Naive thymus-derived CD8-positive, alpha-beta T cell (primary cell): ENCODE measurements around the gene IGSF9. TPM values are rescaled to one million over a fixed set of nuclear protein-coding genes. Genes with fewer than 3 reads are reported as not detected.
A peak's percentile ranks its signal among the peaks of the same experiment; 100 is the strongest.

Experiments
- ATAC-seq, 2 donors: fragments of 150-1000 bp; cut with Tn5 transposase in 1 of 2; sonication (Bioruptor Pico), chemical (Tn5 transposase) in 1 of 2; 1 replicate in 1 of 2; 2 replicates in 1 of 2; pipeline ENCODE4 v1.10.0; 2021; ENCODE audit warnings: mild to moderate bottlenecking in 2 of 2, moderate library complexity in 2 of 2
- POLR2A ChIA-PET: fragments of 350-600 bp; sonication (Branson Sonifier 250); formaldehyde crosslinking; loops from one replicate; lab custom pipeline; 2021; ENCODE audit warnings: antibody characterized with exemption; lab: Charles Lee
- DNase-seq, 10 donors: peaks; one replicate each; pipeline versions ENCODE4 v3.0.0 to v3.0.0-alpha.2; 2020 to 2022
- H3K27ac Mint-ChIP-seq, 10 donors: one replicate each; pipeline ENCODE4 v1.8.0; 2020 to 2022; ENCODE audit warnings: mild to moderate bottlenecking in 10 of 10, mixed read lengths in 10 of 10, moderate library complexity in 4 of 10, inconsistent platforms in 1 of 10
- H3K27me3 Mint-ChIP-seq, 5 donors: one replicate each; pipeline ENCODE4 v1.8.0; 2021 to 2022; ENCODE audit warnings: mixed read lengths in 5 of 5
- H3K36me3 Mint-ChIP-seq, 3 donors: one replicate each; pipeline ENCODE4 v1.8.0; 2020 to 2022; ENCODE audit warnings: mixed read lengths in 3 of 3, mild to moderate bottlenecking in 2 of 3, inconsistent platforms in 1 of 3
- H3K4me1 Mint-ChIP-seq, 4 donors: one replicate each; pipeline ENCODE4 v1.8.0; 2021 to 2022; ENCODE audit warnings: mixed read lengths in 4 of 4
- H3K4me3 Mint-ChIP-seq, 10 donors: one replicate each; pipeline ENCODE4 v1.8.0; 2020 to 2022; ENCODE audit warnings: mild to moderate bottlenecking in 10 of 10, mixed read lengths in 10 of 10, moderate library complexity in 6 of 10, inconsistent platforms in 1 of 10
- H3K9me3 Mint-ChIP-seq, 9 donors: one replicate each; pipeline ENCODE4 v1.8.0; 2020 to 2022; ENCODE audit warnings: mixed read lengths in 9 of 9, mild to moderate bottlenecking in 3 of 9, inconsistent platforms in 1 of 9, moderate library complexity in 1 of 9
- polyA plus RNA-seq, 3 donors: library from polyadenylated mRNA; unstranded; fragments of 300-500 nt; fragmentation: Illumina TruSeq; gene quantifications; one replicate each; pipeline ENCODE4 v1.2.3, GENCODE V29; 2021
- total RNA-seq, 8 experiments: library from RNA in 2 of 8; stranded (reverse) in 2 of 8; gene quantifications; one replicate each; pipeline ENCODE4 v1.2.3 and lab custom pipeline; 2021 to 2026

Gene IGSF9
- total RNA-seq (under 1 TPM; 0.16 to 0.21 TPM), polyA plus RNA-seq (not detected), total RNA-seq (lab: John Stamatoyannopoulos, UW) (0.09 to 2.0 (median 0.15) reads per million in 6 experiments)

GRCh38 chr1:159945483-159946241 lies at the start of gene IGSF9:
Gene IGSF9 (minus strand): TSS chr1:159945613. CDS start chr1:159943454, 2,159 bp downstream.
- Mint-ChIP-seq H3K9me3 (no peaks in the 10 kb centered on the region), H3K27me3 (peaks cover 16 to 54% (median 25%) of the 10 kb centered on the region in 5 donors), H3K27ac (peak within 1 kb of the TSS in 5 of 10 donors; percentile 20 to 85 (median 71)), H3K4me3 (peak within 1 kb of the TSS; percentile 63 to 88 (median 75)), H3K4me1 (peaks cover 8 to 15% (median 11%) of the 10 kb centered on the region in 4 donors), H3K36me3 (no peaks in the 10 kb centered on the region)
- ATAC-seq (peak; percentile 98 to 99), DNase-seq (peak; percentile 73 to 94 (median 88))
- POLR2A ChIA-PET: interaction anchor here (2.1 kb wide), 1 partner anchor 21 kb away, joined by 13 read pairs; the partner anchor contains the start of gene TAGLN2

GRCh38 chr1:159994896-159995295 lies 49.5 kb upstream of the IGSF9 start:
- no peak overlapping the region for H3K27ac Mint-ChIP-seq
- no peaks in the 10 kb centered on the region for H3K9me3 Mint-ChIP-seq
- no peak overlapping the region for H3K4me3 Mint-ChIP-seq
- H3K27me3 Mint-ChIP-seq: peaks cover 0 to 12% (median 5%) of the 10 kb centered on the region in 5 donors
- H3K4me1 Mint-ChIP-seq: peaks cover 3 to 6% (median 5%) of the 10 kb centered on the region in 4 donors
- ATAC-seq (no peak), DNase-seq (no peak)
- POLR2A ChIA-PET: no interaction called here
- no peaks in the 10 kb centered on the region for H3K36me3 Mint-ChIP-seq

GRCh38 chr1:159993911-159994310 lies 48.5 kb upstream of the IGSF9 start:
- Mint-ChIP-seq H3K4me3 (no peak overlapping the region), H3K27ac (no peak overlapping the region), H3K36me3 (no peaks in the 10 kb centered on the region), H3K9me3 (no peaks in the 10 kb centered on the region), H3K27me3 (peaks cover 0 to 16% (median 5%) of the 10 kb centered on the region in 5 donors), H3K4me1 (peaks cover 3 to 6% (median 5%) of the 10 kb centered on the region in 4 donors)
- DNase-seq (no peak), ATAC-seq (no peak)
- POLR2A ChIA-PET: interaction anchor here (0.7 kb wide), 1 partner anchor 400 kb away, joined by 5 read pairs; no protein-coding TSS in a partner anchor

DNA sequence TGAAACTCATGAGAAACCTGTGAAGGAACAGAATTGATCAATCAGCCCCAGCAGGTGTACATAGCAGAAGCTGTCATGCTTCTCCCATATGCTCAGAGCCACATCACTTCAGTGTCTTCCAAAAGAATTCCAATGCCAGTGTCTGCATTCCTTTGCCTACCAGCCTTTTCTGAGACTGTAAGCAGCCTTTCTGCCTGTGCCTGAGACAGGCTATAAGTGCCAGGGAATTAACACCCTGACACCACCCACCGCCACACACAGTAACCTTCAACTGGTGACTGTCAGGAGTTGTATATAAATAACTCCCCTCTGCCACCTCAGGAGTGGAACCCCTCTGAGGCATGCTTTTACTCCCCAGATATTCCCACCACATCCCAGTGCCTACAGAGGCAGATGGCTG lies 46.7 kb upstream of the IGSF9 start:
- H3K9me3 Mint-ChIP-seq: no peaks in the 10 kb centered on the region
- peaks cover 3 to 6% (median 5%) of the 10 kb centered on the region in 4 donors for H3K4me1 Mint-ChIP-seq
- H3K36me3 Mint-ChIP-seq: no peaks in the 10 kb centered on the region
- no peak overlapping the region for H3K4me3 Mint-ChIP-seq
- H3K27me3 Mint-ChIP-seq: peaks cover 0 to 17% (median 8%) of the 10 kb centered on the region in 5 donors
- no peak overlapping the region for H3K27ac Mint-ChIP-seq
- ATAC-seq: no peak
- POLR2A ChIA-PET: no interaction called here
- DNase-seq: no peak

- no peak overlapping the region for H3K4me3 Mint-ChIP-seq
- POLR2A ChIA-PET: no interaction called here
- ATAC-seq: peak in 1 of 2 donors; percentile 79
- DNase-seq: peak in 1 of 10 donors; percentile 5
- peaks cover 0 to 16% (median 8%) of the 10 kb centered on the region in 5 donors for H3K27me3 Mint-ChIP-seq
- peak overlapping the region in 1 of 10 donors; percentile 24 for H3K27ac Mint-ChIP-seq
- H3K36me3 Mint-ChIP-seq: no peaks in the 10 kb centered on the region
- H3K9me3 Mint-ChIP-seq: no peaks in the 10 kb centered on the region
- peaks cover 3 to 6% (median 5%) of the 10 kb centered on the region in 4 donors for H3K4me1 Mint-ChIP-seq
Measured at GRCh38 chr1:159991513-159991912, 46.1 kb upstream of the IGSF9 start.

DNA sequence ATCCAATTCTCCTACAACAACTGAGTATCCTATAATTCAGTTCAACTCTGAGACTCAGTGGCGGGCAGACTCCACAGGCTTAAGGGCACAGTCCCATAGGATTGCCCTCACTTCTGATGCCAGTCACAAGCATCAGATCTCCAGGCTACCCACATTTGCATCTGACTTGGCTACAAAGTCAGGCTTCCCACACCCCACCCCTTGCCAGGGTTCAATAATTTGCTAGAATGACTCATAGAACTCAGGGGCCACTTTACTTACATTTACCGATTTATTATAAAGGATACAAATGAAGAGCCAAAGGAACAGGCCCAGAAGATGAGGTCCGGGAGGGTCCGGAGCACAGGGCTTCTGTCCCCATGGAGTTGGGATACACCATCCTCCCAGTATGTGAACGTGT lies 44.6 kb upstream of the IGSF9 start:
- Mint-ChIP-seq H3K27me3 (peaks cover 8 to 16% (median 10%) of the 10 kb centered on the region in 5 donors), H3K4me1 (peaks cover 3 to 6% (median 5%) of the 10 kb centered on the region in 4 donors), H3K4me3 (no peak overlapping the region), H3K27ac (no peak overlapping the region), H3K9me3 (no peaks in the 10 kb centered on the region), H3K36me3 (no peaks in the 10 kb centered on the region)
- ATAC-seq: no peak
- DNase-seq: no peak
- POLR2A ChIA-PET: no interaction called here

- H3K27ac Mint-ChIP-seq: no peak overlapping the region
- no peaks in the 10 kb centered on the region for H3K9me3 Mint-ChIP-seq
- no peak overlapping the region for H3K4me3 Mint-ChIP-seq
- H3K4me1 Mint-ChIP-seq: peaks cover 3 to 6% (median 5%) of the 10 kb centered on the region in 4 donors
- no peaks in the 10 kb centered on the region for H3K36me3 Mint-ChIP-seq
- ATAC-seq (no peak), DNase-seq (no peak)
- POLR2A ChIA-PET: no interaction called here
- peaks cover 9 to 18% (median 10%) of the 10 kb centered on the region in 5 donors for H3K27me3 Mint-ChIP-seq
Measured at GRCh38 chr1:159989581-159989980, 44.2 kb upstream of the IGSF9 start.

- no peak for DNase-seq
- H3K27me3 Mint-ChIP-seq: peaks cover 8 to 23% (median 17%) of the 10 kb centered on the region in 5 donors
- ATAC-seq: no peak
- POLR2A ChIA-PET: no interaction called here
- no peaks in the 10 kb centered on the region for H3K36me3 Mint-ChIP-seq
- no peak overlapping the region for H3K27ac Mint-ChIP-seq
- H3K4me1 Mint-ChIP-seq: peaks cover 3 to 6% (median 5%) of the 10 kb centered on the region in 4 donors
- no peak overlapping the region for H3K4me3 Mint-ChIP-seq
- H3K9me3 Mint-ChIP-seq: no peaks in the 10 kb centered on the region
Measured at GRCh38 chr1:159988006-159988405, 42.6 kb upstream of the IGSF9 start.

DNA sequence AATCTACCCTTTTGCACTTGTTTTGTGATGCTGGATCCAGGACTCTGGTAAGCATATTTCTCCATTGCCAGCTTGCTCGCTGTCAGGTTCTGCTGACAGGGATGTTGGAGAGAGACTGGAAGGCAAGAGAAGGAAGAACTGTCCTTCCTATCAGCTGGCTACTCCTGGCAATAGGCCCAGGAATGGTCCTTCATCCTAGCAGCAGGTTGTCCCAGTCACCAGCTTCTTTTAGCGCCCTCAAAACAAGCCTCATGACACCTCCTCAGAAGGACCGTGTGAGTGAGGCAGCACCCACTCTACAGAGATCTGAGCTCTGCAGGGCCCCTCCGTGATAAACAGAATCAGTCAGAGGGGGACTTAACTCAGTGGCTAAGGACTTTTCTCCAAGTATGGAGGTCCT lies 41.8 kb upstream of the IGSF9 start:
- no peaks in the 10 kb centered on the region for H3K9me3 Mint-ChIP-seq
- no peak for DNase-seq
- POLR2A ChIA-PET: no interaction called here
- peaks cover 2 to 6% (median 5%) of the 10 kb centered on the region in 4 donors for H3K4me1 Mint-ChIP-seq
- no peak for ATAC-seq
- H3K27ac Mint-ChIP-seq: no peak overlapping the region
- no peaks in the 10 kb centered on the region for H3K36me3 Mint-ChIP-seq
- no peak overlapping the region for H3K4me3 Mint-ChIP-seq
- peaks cover 9 to 29% (median 22%) of the 10 kb centered on the region in 5 donors for H3K27me3 Mint-ChIP-seq

- DNase-seq (no peak), ATAC-seq (no peak)
- Mint-ChIP-seq H3K27ac (no peak overlapping the region), H3K4me1 (peaks cover 0 to 3% (median 2%) of the 10 kb centered on the region in 4 donors), H3K4me3 (no peak overlapping the region), H3K27me3 (peaks cover 11 to 36% (median 27%) of the 10 kb centered on the region in 5 donors), H3K9me3 (no peaks in the 10 kb centered on the region), H3K36me3 (no peaks in the 10 kb centered on the region)
- POLR2A ChIA-PET: no interaction called here
Measured at GRCh38 chr1:159986531-159986930, 41.1 kb upstream of the IGSF9 start.

DNA sequence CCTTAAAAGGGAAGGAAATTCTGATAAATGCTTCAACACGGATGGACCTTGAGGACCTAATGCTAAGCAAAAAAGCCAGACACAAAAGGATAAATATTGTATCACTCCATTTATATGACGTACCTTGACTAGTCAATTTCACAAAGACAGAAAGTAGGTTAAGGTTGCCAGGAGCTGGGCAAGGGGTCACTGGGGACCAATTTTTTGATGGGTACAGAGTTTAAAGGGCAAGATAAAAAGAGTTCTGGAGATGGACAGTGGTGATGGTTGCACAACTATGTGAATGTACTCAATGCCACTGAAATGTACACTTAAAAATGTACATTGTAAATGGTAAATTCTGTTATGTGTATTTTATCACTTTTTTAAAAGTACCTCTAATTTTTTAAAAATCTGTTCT lies 40.7 kb upstream of the IGSF9 start:
- POLR2A ChIA-PET: no interaction called here
- peaks cover 11 to 37% (median 27%) of the 10 kb centered on the region in 5 donors for H3K27me3 Mint-ChIP-seq

GRCh38 chr1:159985473-159985872 lies 40.1 kb upstream of the IGSF9 start:
- DNase-seq: no peak
- H3K27ac Mint-ChIP-seq: no peak overlapping the region
- no peak overlapping the region for H3K4me3 Mint-ChIP-seq
- no peaks in the 10 kb centered on the region for H3K36me3 Mint-ChIP-seq
- H3K27me3 Mint-ChIP-seq: peaks cover 13 to 37% (median 31%) of the 10 kb centered on the region in 5 donors
- no peak for ATAC-seq
- no peaks in the 10 kb centered on the region for H3K9me3 Mint-ChIP-seq
- H3K4me1 Mint-ChIP-seq: no peaks in the 10 kb centered on the region
- POLR2A ChIA-PET: no interaction called here

More for the DNA sequence above, 40.7 kb upstream of the IGSF9 start:
- Mint-ChIP-seq H3K9me3 (no peaks in the 10 kb centered on the region), H3K36me3 (no peaks in the 10 kb centered on the region), H3K4me1 (no peaks in the 10 kb centered on the region), H3K4me3 (no peak overlapping the region), H3K27ac (no peak overlapping the region)
- no peak for DNase-seq
- no peak for ATAC-seq

DNA sequence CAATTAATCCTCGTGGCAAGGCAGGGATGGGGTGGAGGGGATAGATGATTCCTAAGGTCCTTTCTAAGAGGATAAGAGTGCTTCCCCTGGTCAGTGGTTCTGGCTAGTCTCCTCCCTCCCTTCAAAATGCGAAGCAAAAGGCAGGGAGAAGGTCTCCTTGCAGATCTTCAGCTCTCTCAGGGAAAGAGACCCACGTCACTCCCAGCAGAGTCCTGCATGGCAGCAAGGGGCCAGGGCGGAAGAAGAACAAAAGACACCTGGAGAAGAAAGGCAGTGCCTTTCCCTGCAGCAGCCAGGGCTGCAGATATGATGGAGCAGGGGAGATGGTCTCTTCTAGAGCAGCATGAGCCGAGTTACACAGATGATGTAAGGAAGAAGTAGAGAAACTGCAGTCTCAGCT lies 38.3 kb upstream of the IGSF9 start:
- Mint-ChIP-seq H3K9me3 (no peaks in the 10 kb centered on the region), H3K27me3 (peaks cover 19 to 52% (median 35%) of the 10 kb centered on the region in 5 donors), H3K36me3 (no peaks in the 10 kb centered on the region), H3K4me1 (no peaks in the 10 kb centered on the region), H3K27ac (peak overlapping the region in 1 of 10 donors; percentile 15), H3K4me3 (no peak overlapping the region)
- DNase-seq (no peak), ATAC-seq (no peak)
- POLR2A ChIA-PET: no interaction called here
